ENCODE measurements around the gene RECQL5.
A peak's percentile ranks its signal among the peaks of the same experiment; 100 is the strongest.

DNA sequence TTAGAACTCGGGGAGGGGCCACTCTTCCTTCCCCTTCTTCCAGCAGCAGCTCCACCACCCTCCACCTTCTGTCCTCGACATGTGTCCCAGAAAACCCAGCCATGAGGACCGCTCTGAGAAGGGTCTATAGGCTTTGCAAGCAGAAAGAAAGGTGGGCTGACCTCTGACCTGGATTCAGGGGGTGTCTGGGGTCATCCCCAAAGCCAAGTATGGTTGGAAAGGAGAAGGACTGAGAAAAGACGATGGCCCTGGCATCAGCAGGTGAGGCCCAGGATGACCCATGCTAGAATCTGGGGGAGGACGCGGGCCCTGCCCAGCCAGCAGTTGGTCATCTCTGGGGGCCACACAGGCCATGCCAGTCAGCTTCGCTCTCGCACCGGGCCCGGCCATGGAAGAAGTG, 39.9 kb downstream of the RECQL5 start:
- TF ChIP-seq MZF1 (tag by site-specific recombination; IDR thresholded peaks at IDR 0.05; ENCODE audit: borderline replicate concordance) = no peak
- no peak for TF ChIP-seq PRDM1 (tag by site-specific recombination; IDR thresholded peaks at IDR 0.05)
- TF ChIP-seq, protein P1, sequence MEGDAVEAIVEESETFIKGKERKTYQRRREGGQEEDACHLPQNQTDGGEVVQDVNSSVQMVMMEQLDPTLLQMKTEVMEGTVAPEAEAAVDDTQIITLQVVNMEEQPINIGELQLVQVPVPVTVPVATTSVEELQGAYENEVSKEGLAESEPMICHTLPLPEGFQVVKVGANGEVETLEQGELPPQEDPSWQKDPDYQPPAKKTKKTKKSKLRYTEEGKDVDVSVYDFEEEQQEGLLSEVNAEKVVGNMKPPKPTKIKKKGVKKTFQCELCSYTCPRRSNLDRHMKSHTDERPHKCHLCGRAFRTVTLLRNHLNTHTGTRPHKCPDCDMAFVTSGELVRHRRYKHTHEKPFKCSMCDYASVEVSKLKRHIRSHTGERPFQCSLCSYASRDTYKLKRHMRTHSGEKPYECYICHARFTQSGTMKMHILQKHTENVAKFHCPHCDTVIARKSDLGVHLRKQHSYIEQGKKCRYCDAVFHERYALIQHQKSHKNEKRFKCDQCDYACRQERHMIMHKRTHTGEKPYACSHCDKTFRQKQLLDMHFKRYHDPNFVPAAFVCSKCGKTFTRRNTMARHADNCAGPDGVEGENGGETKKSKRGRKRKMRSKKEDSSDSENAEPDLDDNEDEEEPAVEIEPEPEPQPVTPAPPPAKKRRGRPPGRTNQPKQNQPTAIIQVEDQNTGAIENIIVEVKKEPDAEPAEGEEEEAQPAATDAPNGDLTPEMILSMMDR (tag by site-specific recombination; IDR thresholded peaks at IDR 0.05) = no peak
- TF ChIP-seq ZNF560 (tag by site-specific recombination; IDR thresholded peaks at IDR 0.05; ENCODE audit: borderline replicate concordance) = no peak
- TF ChIP-seq, protein P2, sequence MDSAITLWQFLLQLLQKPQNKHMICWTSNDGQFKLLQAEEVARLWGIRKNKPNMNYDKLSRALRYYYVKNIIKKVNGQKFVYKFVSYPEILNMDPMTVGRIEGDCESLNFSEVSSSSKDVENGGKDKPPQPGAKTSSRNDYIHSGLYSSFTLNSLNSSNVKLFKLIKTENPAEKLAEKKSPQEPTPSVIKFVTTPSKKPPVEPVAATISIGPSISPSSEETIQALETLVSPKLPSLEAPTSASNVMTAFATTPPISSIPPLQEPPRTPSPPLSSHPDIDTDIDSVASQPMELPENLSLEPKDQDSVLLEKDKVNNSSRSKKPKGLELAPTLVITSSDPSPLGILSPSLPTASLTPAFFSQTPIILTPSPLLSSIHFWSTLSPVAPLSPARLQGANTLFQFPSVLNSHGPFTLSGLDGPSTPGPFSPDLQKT (IDR thresholded peaks at IDR 0.05; ENCODE audit: borderline replicate concordance, low read depth, low read length) = no peak
- TF ChIP-seq ZNF350 (tag by site-specific recombination; IDR thresholded peaks at IDR 0.05) = no peak
- no peak for TF ChIP-seq ZBTB21 (tag by site-specific recombination; IDR thresholded peaks at IDR 0.05)
- no peak for TF ChIP-seq EGR2 (tag by site-specific recombination; IDR thresholded peaks at IDR 0.05; ENCODE audit: low read depth)
- TF ChIP-seq, protein P3, sequence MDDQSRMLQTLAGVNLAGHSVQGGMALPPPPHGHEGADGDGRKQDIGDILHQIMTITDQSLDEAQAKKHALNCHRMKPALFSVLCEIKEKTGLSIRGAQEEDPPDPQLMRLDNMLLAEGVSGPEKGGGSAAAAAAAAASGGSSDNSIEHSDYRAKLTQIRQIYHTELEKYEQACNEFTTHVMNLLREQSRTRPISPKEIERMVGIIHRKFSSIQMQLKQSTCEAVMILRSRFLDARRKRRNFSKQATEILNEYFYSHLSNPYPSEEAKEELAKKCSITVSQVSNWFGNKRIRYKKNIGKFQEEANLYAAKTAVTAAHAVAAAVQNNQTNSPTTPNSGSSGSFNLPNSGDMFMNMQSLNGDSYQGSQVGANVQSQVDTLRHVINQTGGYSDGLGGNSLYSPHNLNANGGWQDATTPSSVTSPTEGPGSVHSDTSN (CRISPR knock-in tag; IDR thresholded peaks at IDR 0.05) = no peak
- TF ChIP-seq BCL11A (tag by site-specific recombination; IDR thresholded peaks at IDR 0.05; ENCODE audit: low read depth) = peak; percentile 63; the same call in 1 of the 2 replicates
- TF ChIP-seq KLF10 (tag by site-specific recombination; IDR thresholded peaks at IDR 0.05) = no peak
- no peak for TF ChIP-seq ZFP3 (tag by site-specific recombination; IDR thresholded peaks at IDR 0.05; ENCODE audit: low read depth)
- TF ChIP-seq ZNF501 (tag by site-specific recombination; IDR thresholded peaks at IDR 0.05) = no peak
